Measurements from ENCODE around the gene SLC38A6.

The SLC38A6 gene

GRCh38 chr14:61025251-61026223, 44.5 kb downstream of the SLC38A6 start:
- H3K36me3 ChIP-seq (ENCODE audit: insufficient read depth, low read length): no peaks in the 10 kb centered on the region
- no peaks in the 10 kb centered on the region for H3K9me3 ChIP-seq (ENCODE audit: insufficient read depth, low read length, severe bottlenecking)
- H3K4me2 ChIP-seq (ENCODE audit: insufficient read depth, low read length): no peak overlapping the region
- no peak overlapping the region for H3K4me3 ChIP-seq (ENCODE audit: low read depth in 1 of 2, low read length in 2 of 2)
- H4K20me1 ChIP-seq (ENCODE audit: insufficient read depth, low read length): no peaks in the 10 kb centered on the region
- no peak overlapping the region for H3K27ac ChIP-seq (ENCODE audit: low read length)
- no peaks in the 10 kb centered on the region for H3K4me1 ChIP-seq (ENCODE audit: insufficient read depth, low read length)
- H3K27me3 ChIP-seq (ENCODE audit: insufficient read depth, low read length, poor library complexity): no peaks in the 10 kb centered on the region
- H2AFZ ChIP-seq (ENCODE audit: low read depth, low read length): no peak overlapping the region
- peak; percentile 85 for ATAC-seq (ENCODE audit: insufficient read depth, low read depth)
- DNase-seq: peak; percentile 64
- TF ChIP-seq, protein P1, sequence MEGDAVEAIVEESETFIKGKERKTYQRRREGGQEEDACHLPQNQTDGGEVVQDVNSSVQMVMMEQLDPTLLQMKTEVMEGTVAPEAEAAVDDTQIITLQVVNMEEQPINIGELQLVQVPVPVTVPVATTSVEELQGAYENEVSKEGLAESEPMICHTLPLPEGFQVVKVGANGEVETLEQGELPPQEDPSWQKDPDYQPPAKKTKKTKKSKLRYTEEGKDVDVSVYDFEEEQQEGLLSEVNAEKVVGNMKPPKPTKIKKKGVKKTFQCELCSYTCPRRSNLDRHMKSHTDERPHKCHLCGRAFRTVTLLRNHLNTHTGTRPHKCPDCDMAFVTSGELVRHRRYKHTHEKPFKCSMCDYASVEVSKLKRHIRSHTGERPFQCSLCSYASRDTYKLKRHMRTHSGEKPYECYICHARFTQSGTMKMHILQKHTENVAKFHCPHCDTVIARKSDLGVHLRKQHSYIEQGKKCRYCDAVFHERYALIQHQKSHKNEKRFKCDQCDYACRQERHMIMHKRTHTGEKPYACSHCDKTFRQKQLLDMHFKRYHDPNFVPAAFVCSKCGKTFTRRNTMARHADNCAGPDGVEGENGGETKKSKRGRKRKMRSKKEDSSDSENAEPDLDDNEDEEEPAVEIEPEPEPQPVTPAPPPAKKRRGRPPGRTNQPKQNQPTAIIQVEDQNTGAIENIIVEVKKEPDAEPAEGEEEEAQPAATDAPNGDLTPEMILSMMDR (IDR thresholded peaks at IDR 0.05; ENCODE audit: borderline replicate concordance, extremely low read depth, low read length, poor library complexity, severe bottlenecking): peak; percentile 93
- TF ChIP-seq EZH2 (IDR thresholded peaks at IDR 0.05; ENCODE audit: borderline replicate concordance, low read depth, low read length, severe bottlenecking): no peak
- no peaks in the 10 kb centered on the region for H3K79me2 ChIP-seq (ENCODE audit: insufficient read depth, low read length)
- no peak overlapping the region for H3K9ac ChIP-seq (ENCODE audit: low read depth, low read length)

GRCh38 chr14:61026526-61026925, 45.5 kb downstream of the SLC38A6 start:
- DNase-seq: no peak

DNA sequence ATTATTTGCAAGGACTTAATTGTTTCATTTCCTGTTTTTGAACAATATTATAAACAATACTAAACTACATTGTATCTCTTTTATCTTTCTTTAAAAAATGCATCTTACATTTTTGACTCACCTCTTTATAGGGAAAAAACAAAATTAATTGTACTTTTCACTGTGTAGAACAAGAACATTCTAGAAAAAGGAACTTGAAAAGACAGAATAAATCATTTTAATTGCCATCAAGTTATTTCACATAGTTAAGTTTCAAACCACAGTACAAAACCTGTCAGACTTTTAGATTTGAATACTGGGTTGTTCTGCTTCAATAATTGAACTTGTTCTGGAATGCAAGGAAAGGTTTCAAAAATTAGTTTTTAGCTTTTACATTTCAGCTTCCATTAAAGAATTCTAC, 50.0 kb downstream of the SLC38A6 start:
- Histone ChIP-seq H3K9me3 (ENCODE audit: insufficient read depth, low read length, severe bottlenecking) (no peaks in the 10 kb centered on the region), H3K27ac (ENCODE audit: low read length) (no peak overlapping the region), H3K4me1 (ENCODE audit: insufficient read depth, low read length) (peaks cover 17% of the 10 kb centered on the region), H3K4me2 (ENCODE audit: insufficient read depth, low read length) (no peak overlapping the region), H4K20me1 (ENCODE audit: insufficient read depth, low read length) (no peaks in the 10 kb centered on the region), H3K27me3 (ENCODE audit: insufficient read depth, low read length, poor library complexity) (no peaks in the 10 kb centered on the region), H2AFZ (ENCODE audit: low read depth, low read length) (no peak overlapping the region), H3K36me3 (ENCODE audit: insufficient read depth, low read length) (no peaks in the 10 kb centered on the region), H3K9ac (ENCODE audit: low read depth, low read length) (no peak overlapping the region), H3K4me3 (ENCODE audit: low read depth in 1 of 2, low read length in 2 of 2) (no peak overlapping the region), H3K79me2 (ENCODE audit: insufficient read depth, low read length) (no peaks in the 10 kb centered on the region)
- TF ChIP-seq, protein P1 (IDR thresholded peaks at IDR 0.05; ENCODE audit: borderline replicate concordance, extremely low read depth, low read length, poor library complexity, severe bottlenecking): no peak
- TF ChIP-seq EZH2 (IDR thresholded peaks at IDR 0.05; ENCODE audit: borderline replicate concordance, low read depth, low read length, severe bottlenecking): no peak
- no peak for ATAC-seq (ENCODE audit: insufficient read depth, low read depth)
- no peak for DNase-seq

More at GRCh38 chr14:61026526-61026925, 45.5 kb downstream of the SLC38A6 start:
- H3K4me2 ChIP-seq (ENCODE audit: insufficient read depth, low read length): no peak overlapping the region
- no peaks in the 10 kb centered on the region for H3K79me2 ChIP-seq (ENCODE audit: insufficient read depth, low read length)
- no peaks in the 10 kb centered on the region for H3K27me3 ChIP-seq (ENCODE audit: insufficient read depth, low read length, poor library complexity)
- no peak overlapping the region for H3K4me3 ChIP-seq (ENCODE audit: low read depth in 1 of 2, low read length in 2 of 2)
- H2AFZ ChIP-seq (ENCODE audit: low read depth, low read length): no peak overlapping the region
- no peak for ATAC-seq (ENCODE audit: insufficient read depth, low read depth)
- H3K27ac ChIP-seq (ENCODE audit: low read length): no peak overlapping the region
- TF ChIP-seq, protein P1 (IDR thresholded peaks at IDR 0.05; ENCODE audit: borderline replicate concordance, extremely low read depth, low read length, poor library complexity, severe bottlenecking): no peak
- TF ChIP-seq EZH2 (IDR thresholded peaks at IDR 0.05; ENCODE audit: borderline replicate concordance, low read depth, low read length, severe bottlenecking): no peak
- H3K36me3 ChIP-seq (ENCODE audit: insufficient read depth, low read length): no peaks in the 10 kb centered on the region
- no peaks in the 10 kb centered on the region for H3K9me3 ChIP-seq (ENCODE audit: insufficient read depth, low read length, severe bottlenecking)
- H3K4me1 ChIP-seq (ENCODE audit: insufficient read depth, low read length): no peaks in the 10 kb centered on the region
- no peaks in the 10 kb centered on the region for H4K20me1 ChIP-seq (ENCODE audit: insufficient read depth, low read length)
- H3K9ac ChIP-seq (ENCODE audit: low read depth, low read length): no peak overlapping the region
